ENCODE measurements around the gene NPRL2. TPM values are rescaled to one million over a fixed set of nuclear protein-coding genes. Genes with fewer than 3 reads are reported as not detected.

NPRL2 gene
- total RNA-seq, 1 experiment from 2014 or later = 35.4 TPM

DNA sequence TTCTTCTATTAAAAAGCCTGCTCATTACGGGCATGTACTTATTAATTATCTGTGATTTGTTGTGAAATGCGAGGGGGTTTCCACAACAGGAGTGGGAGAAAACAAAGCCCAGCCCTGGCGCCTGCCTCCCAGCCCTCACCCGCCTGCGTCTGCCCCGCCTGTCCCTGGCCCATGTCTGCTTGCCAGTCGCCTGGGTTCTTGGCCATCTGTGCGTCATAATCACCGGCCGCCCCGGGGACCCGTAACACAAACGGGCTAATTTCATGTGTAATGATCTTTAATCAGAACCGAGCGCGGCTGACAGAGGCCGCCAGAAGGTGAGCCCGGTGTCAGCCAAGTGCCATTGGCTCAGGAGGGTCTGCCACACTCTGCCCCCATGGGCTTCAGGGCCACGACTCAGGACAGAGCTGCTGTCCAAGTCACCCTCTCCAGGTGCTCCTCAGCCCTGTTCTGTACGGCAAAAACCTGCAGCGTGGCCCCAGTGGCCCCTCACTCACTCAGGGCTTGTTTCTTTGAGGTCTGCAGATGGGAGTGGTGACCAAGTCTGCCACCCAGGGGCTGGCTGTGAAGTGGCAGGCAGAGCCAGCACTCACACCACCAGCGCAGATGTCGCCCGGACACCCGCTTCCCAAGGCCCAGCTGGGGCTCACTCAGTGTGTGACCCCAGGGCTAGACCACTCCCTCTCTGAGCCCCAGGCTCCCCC lies 37.6 kb upstream of the NPRL2 start:
- Histone ChIP-seq H3K9me3 (ENCODE audit: control insufficient read depth in 1 of 2, insufficient read depth in 1 of 2, low read depth in 1 of 2, low read length in 2 of 2) (no peaks in the 10 kb centered on the region), H3K4me3 (replicated peaks in 1 of 2; ENCODE audit: low read depth in 1 of 2, low read length in 2 of 2) (no peak overlapping the region), H2AFZ (ENCODE audit: low read depth, low read length, poor library complexity, severe bottlenecking) (no peak overlapping the region), H3K79me2 (ENCODE audit: insufficient read depth, low read length) (no peaks in the 10 kb centered on the region), H3K27ac (ENCODE audit: low read depth, low read length) (no peak overlapping the region), H3K9me2 (ENCODE audit: insufficient read depth) (no peaks in the 10 kb centered on the region), H3K36me3 (ENCODE audit: control insufficient read depth in 1 of 2, insufficient read depth in 2 of 2, low read length in 2 of 2) (no peaks in the 10 kb centered on the region), H3K27me3 (ENCODE audit: insufficient read depth, low read length) (no peaks in the 10 kb centered on the region), H3K9ac (ENCODE audit: low read length) (no peak overlapping the region), H4K20me1 (ENCODE audit: insufficient read depth) (no peaks in the 10 kb centered on the region), H3K4me2 (ENCODE audit: low read length) (no peak overlapping the region), H3K4me1 (ENCODE audit: control insufficient read depth in 1 of 2, insufficient read depth in 2 of 2, low read length in 2 of 2) (peaks cover 0 to 12% of the 10 kb centered on the region in 2 experiments; a peak in 2 of 4 replicates)
- peak; percentile 77 for ATAC-seq
- BruUV-seq (replicated peaks) = no TSS peak
- intact Hi-C loops (cut with micrococcal nuclease) = no loop called here
- TF ChIP-seq, protein P1, sequence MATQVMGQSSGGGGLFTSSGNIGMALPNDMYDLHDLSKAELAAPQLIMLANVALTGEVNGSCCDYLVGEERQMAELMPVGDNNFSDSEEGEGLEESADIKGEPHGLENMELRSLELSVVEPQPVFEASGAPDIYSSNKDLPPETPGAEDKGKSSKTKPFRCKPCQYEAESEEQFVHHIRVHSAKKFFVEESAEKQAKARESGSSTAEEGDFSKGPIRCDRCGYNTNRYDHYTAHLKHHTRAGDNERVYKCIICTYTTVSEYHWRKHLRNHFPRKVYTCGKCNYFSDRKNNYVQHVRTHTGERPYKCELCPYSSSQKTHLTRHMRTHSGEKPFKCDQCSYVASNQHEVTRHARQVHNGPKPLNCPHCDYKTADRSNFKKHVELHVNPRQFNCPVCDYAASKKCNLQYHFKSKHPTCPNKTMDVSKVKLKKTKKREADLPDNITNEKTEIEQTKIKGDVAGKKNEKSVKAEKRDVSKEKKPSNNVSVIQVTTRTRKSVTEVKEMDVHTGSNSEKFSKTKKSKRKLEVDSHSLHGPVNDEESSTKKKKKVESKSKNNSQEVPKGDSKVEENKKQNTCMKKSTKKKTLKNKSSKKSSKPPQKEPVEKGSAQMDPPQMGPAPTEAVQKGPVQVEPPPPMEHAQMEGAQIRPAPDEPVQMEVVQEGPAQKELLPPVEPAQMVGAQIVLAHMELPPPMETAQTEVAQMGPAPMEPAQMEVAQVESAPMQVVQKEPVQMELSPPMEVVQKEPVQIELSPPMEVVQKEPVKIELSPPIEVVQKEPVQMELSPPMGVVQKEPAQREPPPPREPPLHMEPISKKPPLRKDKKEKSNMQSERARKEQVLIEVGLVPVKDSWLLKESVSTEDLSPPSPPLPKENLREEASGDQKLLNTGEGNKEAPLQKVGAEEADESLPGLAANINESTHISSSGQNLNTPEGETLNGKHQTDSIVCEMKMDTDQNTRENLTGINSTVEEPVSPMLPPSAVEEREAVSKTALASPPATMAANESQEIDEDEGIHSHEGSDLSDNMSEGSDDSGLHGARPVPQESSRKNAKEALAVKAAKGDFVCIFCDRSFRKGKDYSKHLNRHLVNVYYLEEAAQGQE (IDR thresholded peaks at IDR 0.05; ENCODE audit: low read depth) = no peak
- TF ChIP-seq, protein P2, sequence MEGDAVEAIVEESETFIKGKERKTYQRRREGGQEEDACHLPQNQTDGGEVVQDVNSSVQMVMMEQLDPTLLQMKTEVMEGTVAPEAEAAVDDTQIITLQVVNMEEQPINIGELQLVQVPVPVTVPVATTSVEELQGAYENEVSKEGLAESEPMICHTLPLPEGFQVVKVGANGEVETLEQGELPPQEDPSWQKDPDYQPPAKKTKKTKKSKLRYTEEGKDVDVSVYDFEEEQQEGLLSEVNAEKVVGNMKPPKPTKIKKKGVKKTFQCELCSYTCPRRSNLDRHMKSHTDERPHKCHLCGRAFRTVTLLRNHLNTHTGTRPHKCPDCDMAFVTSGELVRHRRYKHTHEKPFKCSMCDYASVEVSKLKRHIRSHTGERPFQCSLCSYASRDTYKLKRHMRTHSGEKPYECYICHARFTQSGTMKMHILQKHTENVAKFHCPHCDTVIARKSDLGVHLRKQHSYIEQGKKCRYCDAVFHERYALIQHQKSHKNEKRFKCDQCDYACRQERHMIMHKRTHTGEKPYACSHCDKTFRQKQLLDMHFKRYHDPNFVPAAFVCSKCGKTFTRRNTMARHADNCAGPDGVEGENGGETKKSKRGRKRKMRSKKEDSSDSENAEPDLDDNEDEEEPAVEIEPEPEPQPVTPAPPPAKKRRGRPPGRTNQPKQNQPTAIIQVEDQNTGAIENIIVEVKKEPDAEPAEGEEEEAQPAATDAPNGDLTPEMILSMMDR (IDR thresholded peaks at IDR 0.05 in 2 of 3, conservative IDR thresholded peaks at IDR 0.05 in 1 of 3; ENCODE audit: borderline replicate concordance in 1 of 3, insufficient read depth in 1 of 3, low read depth in 2 of 3, low read length in 2 of 3) = peak in 2 of 3 experiments; percentile 51; a peak in 4 of 6 replicates
- CTCF ChIA-PET = no interaction called here
- no peak for DNase-seq (ENCODE audit: low read depth, low spot score)
- RAD21 ChIA-PET (ENCODE audit: low non-redundant PET in 1 of 2, low total read pairs in 2 of 2, uncharacterized antibody in 2 of 2, unreplicated experiment in 2 of 2) = no interaction called here
- POLR2A ChIA-PET = no interaction called here
